ENCODE measurements around the gene ABCA3.

ABCA3 gene

GRCh38 chr16:2242598-2242997 is 97.9 kb downstream of the ABCA3 start:
- no peak for TF ChIP-seq ZFX (IDR thresholded peaks at IDR 0.05; ENCODE audit: borderline replicate concordance)
- TF ChIP-seq CTCF (IDR thresholded peaks at IDR 0.05), result no peak
- H3K27ac ChIP-seq, result no peak overlapping the region

GRCh38 chr16:2240331-2240730 is 100.2 kb downstream of the ABCA3 start:
- peak overlapping the region; percentile 76 for H3K27ac ChIP-seq

- TF ChIP-seq CTCF (IDR thresholded peaks at IDR 0.05), result no peak
- TF ChIP-seq ZFX (IDR thresholded peaks at IDR 0.05; ENCODE audit: borderline replicate concordance), result no peak
- peak overlapping the region; percentile 76 for H3K27ac ChIP-seq
These were observed 101.5 kb downstream of the ABCA3 start for GRCh38 chr16:2238838-2239675.

- H3K27ac ChIP-seq, result peak overlapping the region; percentile 76
- TF ChIP-seq CTCF (IDR thresholded peaks at IDR 0.05), result no peak
- TF ChIP-seq ZFX (IDR thresholded peaks at IDR 0.05; ENCODE audit: borderline replicate concordance), result no peak
These were observed 102.2 kb downstream of the ABCA3 start for GRCh38 chr16:2238150-2238837.

GRCh38 chr16:2237493-2238149 is 102.9 kb downstream of the ABCA3 start:
- TF ChIP-seq CTCF (IDR thresholded peaks at IDR 0.05), result no peak
- no peak for TF ChIP-seq ZFX (IDR thresholded peaks at IDR 0.05; ENCODE audit: borderline replicate concordance)
- H3K27ac ChIP-seq, result peak overlapping the region; percentile 76

- TF ChIP-seq ZFX (IDR thresholded peaks at IDR 0.05; ENCODE audit: borderline replicate concordance) (no peak), CTCF (IDR thresholded peaks at IDR 0.05) (no peak)
- peak overlapping the region; percentile 76 for H3K27ac ChIP-seq
These were observed 103.4 kb downstream of the ABCA3 start for GRCh38 chr16:2237102-2237482.

- H3K27ac ChIP-seq, result peak within 1 kb of the TSS; percentile 76
- TF ChIP-seq CTCF (IDR thresholded peaks at IDR 0.05) (no peak), ZFX (IDR thresholded peaks at IDR 0.05; ENCODE audit: borderline replicate concordance) (no peak)
These were observed 104.0 kb downstream of the ABCA3 start, which contains the start of gene DNASE1L2 for GRCh38 chr16:2236337-2237101. Gene DNASE1L2 (plus strand): TSS chr16:2236444. CDS start chr16:2236817, 373 bp downstream.
